Sciatic nerve (tissue), 2 donors: ENCODE results near the gene ADAMTS7. TPM values are rescaled to one million over a fixed set of nuclear protein-coding genes. Genes with fewer than 3 reads are reported as not detected.
"Not testable (repeated sequence)": the region's sequence is repeated elsewhere in the genome, so short reads cannot be mapped to it uniquely, and the experiment has no call there.

Experiments
- ATAC-seq: fragments of 200-7000 bp; cut with Tn5 transposase; one replicate; pipeline ENCODE4 v1.9.1; 2020; ENCODE audit warnings: mild to moderate bottlenecking, moderate library complexity
- DNase-seq: peaks from one replicate; pipeline ENCODE4 v3.0.0-alpha.2; 2020; ENCODE audit warnings: low spot score
- intact Hi-C: fragments of 100-400 bp; cut with DNase I; formaldehyde crosslinking; loops from one replicate; pipeline ENCODE4 v1.14.2; 2022
- total RNA-seq: library from RNA; stranded (reverse); fragmentation: NEBNext Ultra II Directional; extraction: Animal tissue kit (Norgen Biotek cat#: 25700); gene quantifications from one replicate; pipeline ENCODE4 v1.2.1, GENCODE V29; 2021
- donor health status: DM: no; HTN: no; CAD: no.
- donor health status: DM: no; HTN: no; CAD: no.

Gene ADAMTS7
- total RNA-seq, 1 donor from 2014 or later, result 16.6 TPM

- no peak for DNase-seq
- intact Hi-C loops, result no loop called here
- ATAC-seq, result no peak
Measured at GRCh38 chr15:78837131-78837530, 25.9 kb upstream of the ADAMTS7 start.

DNA sequence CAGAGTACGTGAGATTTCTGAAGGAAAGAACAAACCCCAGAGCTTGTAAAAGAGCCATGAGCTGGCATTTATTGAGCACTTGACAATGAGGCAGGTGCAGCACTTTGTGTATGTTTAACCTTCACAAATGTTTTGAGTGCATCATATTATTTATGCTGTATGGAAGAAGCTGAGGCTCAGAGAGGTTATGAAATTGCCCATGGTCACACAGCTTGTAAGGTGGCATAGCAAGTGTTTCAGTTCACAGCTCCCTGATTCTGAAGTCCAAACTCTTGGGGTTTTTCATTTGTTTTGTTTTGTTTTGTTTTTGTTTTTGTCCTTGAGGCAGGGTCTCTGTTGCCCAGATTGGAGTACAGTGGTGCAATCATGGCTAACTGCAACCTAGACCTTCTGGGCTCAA lies 25.1 kb upstream of the ADAMTS7 start:
- intact Hi-C loops, result no loop called here
- DNase-seq (no peak), ATAC-seq (no peak)

DNA sequence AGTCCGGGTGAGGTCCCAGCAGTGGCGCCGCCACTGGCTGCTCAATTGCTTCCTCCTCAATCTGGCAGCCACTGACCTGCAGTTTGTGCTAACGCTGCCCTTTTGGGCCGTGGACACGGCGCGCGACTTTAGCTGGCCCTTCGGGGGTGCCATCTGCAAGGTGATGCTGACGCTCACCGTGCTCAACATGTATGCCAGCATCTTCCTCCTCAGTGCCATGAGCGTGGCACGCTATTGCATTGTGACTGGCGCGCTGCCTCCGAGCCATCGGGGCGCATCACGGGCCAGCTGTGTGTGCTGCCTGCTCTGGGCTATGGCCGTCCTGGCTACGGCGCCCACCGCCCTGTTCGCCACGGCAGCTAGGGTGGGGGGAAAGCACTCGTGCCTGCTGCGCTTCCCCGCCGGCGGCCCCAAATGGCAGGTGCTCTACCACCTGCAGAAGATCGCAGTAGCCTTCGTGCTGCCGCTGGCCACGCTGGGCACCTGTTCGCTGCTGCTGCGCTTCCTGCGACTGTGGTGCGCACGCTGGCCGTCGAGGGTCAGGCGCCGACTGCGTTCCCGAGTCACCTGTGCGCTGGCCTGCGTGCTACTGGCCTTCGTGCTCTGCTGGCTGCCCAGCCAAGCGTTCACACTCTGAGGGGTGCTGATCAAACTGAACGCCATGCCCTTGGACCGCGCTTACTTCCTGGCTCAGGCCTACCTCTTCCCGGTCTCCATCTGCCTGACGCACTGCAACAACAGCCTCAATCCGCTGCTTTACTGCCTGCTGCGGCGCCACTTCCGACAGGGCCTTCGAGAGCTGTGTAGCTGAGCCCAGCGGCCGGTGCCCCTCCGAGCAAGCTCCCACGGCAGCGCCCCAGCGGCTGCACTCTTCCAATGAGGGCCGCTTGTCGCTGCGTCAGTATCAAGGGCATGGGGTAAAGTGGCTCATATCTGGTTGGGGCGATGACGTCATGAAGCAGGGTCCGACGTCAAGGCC lies 20.3 kb upstream of the ADAMTS7 start:
- intact Hi-C loops, result no loop called here
- ATAC-seq (no peak), DNase-seq (no peak)

DNA sequence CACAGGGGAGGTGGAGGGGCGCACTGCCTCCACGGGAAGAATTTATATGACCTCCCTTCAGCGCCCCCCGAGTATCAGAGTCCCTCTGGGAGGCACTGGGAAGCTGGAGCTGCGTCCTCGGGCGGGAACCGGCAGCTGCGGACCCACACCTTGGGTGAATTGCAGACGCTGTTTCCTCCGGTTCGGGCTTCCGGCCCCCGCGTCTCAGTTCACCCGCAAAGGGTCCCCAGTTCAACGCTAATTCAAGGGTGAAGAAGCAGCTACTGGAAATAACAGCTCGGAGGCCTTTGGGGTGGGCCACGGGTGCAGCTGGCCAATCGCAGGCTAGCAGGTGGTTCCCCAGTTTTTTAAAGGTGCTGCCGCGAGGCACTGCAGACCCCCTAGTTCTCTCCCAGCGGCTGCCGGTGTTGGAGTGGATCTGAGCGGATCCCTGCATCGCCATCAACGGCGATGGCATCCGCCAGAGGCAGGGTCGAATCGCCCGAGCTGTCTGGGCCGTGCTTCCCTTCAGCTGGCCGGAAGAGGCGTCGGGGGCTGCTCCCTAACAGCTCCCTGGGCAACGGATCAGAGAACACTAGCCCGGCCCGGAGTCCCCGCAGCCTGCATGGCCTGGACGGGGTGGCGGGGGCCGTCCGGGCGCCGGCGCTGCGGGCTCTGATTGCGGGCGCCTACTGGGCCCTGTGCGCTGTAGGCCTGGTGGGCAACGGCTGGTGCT lies 19.4 kb upstream of the ADAMTS7 start:
- intact Hi-C loops, result no loop called here
- no peak for DNase-seq
- ATAC-seq, result no peak

GRCh38 chr15:78828920-78829319 lies 17.7 kb upstream of the ADAMTS7 start:
- intact Hi-C loops, result no loop called here
- DNase-seq (no peak), ATAC-seq (no peak)

GRCh38 chr15:78822514-78822913 lies 11.2 kb upstream of the ADAMTS7 start:
- DNase-seq (no peak), ATAC-seq (no peak)
- intact Hi-C loops, result no loop called here

DNA sequence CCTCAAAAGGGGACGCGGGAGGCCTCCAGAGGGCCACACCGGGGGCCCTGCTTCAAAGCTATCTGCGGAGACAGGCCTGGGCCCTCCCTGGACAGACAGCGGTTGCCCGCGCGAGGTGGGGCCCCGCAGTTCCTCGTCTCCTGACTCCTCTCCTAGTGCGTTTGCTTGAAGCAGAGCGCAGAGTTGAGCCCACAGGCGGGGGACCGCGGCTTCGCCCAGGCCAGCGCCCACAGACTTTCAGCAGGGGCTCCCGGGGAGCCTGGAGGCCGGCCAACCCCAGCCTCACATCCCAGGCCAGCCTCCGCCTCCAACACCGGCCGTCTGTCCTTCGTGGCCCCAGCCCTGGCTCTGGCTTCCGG lies 540 bp upstream of the ADAMTS7 start:
- DNase-seq, result no peak
- ATAC-seq, result peak; percentile 34
- intact Hi-C loops, result no loop called here

- DNase-seq (peak; percentile 80), ATAC-seq (peak; percentile 4)
- intact Hi-C loops, result no loop called here
Measured at GRCh38 chr15:78810362-78811123, 721 bp downstream of the ADAMTS7 start.

- ATAC-seq (peak; percentile 2), DNase-seq (no peak)
Measured at GRCh38 chr15:78810003-78810361, 1.3 kb downstream of the ADAMTS7 start.

DNA sequence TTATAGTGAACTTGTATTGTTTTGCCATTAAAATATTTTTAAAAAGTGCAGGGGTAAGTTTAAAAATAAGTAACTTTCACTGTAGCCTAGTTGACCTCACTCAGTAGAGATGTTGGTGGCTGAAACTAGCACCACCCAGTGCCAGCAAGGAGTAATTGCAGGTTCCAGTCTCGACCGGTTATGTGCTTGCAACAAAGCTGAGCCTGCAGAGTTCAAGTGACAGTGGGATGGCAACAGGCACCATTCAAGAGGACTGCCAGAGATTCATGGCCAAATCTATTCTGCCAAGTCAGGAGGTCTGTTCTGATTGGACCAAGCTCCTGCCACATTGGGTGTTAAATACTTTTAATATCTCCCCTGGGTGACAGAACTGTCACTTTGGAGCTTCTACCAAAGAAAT lies 2.7 kb downstream of the ADAMTS7 start:
- DNase-seq, result no peak
- ATAC-seq, result no peak
- intact Hi-C loops, result no loop called here

More at GRCh38 chr15:78810003-78810361, 1.3 kb downstream of the ADAMTS7 start:
- intact Hi-C loops, result no loop called here

DNA sequence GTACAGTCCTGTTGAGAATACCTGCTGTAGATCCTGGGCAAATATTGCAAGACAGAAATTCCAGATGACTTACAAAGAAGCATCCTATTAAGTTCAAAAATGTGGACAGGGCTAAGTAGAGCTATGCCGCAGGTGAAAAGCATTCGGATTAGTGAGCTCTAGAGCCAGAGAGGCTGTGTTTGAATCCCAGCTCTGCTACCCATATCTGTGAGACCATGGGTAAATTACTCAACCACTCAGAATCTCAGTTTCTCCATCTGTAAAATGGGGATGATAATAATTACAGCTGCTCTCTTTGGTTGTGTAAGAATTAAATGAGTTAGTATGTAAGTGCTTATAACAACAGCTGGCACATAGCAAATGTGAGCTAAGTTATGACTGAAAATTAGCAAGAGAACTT lies 3.9 kb downstream of the ADAMTS7 start:
- intact Hi-C loops, result no loop called here
- ATAC-seq, result no peak
- no peak for DNase-seq

- DNase-seq, result no peak
- intact Hi-C loops, result no loop called here
- no peak for ATAC-seq
Measured at GRCh38 chr15:78804391-78804792, 6.9 kb downstream of the ADAMTS7 start.

- DNase-seq, result no peak
- intact Hi-C loops, result no loop called here
- ATAC-seq, result no peak
Measured at GRCh38 chr15:78800806-78801205, 10.5 kb downstream of the ADAMTS7 start.

DNA sequence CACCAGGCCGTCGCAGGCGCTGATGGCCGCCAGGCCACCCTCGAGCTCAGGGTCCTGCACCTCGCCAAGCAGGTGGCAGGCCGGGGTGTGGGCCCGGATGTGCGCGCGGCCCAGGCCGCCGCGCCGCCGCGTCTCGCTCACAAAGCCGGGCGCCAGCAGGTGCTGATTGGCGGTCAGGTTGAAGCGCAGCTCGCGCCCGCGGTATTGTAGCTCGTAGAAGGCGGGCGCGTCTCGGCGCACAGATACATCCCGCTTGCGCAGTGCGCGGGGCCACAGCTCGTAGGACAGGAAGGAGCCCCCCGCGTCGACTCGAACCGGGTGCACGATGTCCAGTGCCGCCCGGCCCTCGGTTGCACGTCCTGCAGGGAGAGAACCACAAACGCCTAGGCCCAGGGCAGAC lies 11.1 kb downstream of the ADAMTS7 start:
- DNase-seq (no peak), ATAC-seq (no peak)
- intact Hi-C loops, result no loop called here

- intact Hi-C loops, DNase-seq, ATAC-seq: not testable (repeated sequence)
Measured at GRCh38 chr15:78799102-78799501, 12.2 kb downstream of the ADAMTS7 start.

DNA sequence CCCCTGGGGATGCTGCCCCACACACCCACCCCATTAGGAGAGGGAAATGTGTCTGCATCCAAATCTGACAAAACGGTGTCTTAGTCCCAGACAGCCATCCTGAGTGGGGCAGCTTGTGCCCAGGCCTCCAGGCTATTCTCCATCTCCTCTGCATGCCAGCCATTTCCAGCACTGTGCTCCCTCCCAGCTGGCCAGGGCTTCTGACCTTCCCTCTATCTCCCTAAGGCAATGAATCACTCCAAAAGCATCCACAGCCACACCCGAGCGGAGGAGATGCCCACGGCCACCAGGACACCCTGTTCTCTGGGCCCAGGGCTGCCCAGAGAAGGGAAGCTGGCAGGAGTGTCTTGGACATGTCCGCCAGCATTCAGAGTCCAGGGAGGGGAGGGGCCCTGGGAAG lies 12.9 kb downstream of the ADAMTS7 start:
- ATAC-seq, result peak; percentile 83
- DNase-seq, intact Hi-C loops: not testable (repeated sequence)

DNA sequence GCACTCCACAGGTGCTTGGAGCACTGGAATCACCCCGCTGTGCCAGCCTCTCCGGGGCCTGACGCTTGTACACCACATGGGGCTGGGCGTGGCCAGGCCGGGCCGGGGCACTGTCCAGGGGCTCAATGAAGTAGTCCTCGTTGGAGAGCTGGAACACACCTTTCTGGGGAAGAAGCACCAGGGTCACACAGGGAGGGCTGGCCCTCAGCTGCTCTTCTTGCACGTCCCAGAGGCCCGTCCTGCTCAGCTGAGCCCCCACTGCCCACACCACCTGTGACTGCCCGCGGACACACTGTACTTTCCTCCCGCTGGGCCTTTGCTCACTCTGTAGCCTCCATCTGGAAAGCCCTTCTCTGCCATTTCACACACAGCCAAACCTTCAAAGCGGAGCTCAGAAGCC lies 13.3 kb downstream of the ADAMTS7 start:
- ATAC-seq (peak; percentile 25), DNase-seq (no peak)
- intact Hi-C loops, result no loop called here

DNA sequence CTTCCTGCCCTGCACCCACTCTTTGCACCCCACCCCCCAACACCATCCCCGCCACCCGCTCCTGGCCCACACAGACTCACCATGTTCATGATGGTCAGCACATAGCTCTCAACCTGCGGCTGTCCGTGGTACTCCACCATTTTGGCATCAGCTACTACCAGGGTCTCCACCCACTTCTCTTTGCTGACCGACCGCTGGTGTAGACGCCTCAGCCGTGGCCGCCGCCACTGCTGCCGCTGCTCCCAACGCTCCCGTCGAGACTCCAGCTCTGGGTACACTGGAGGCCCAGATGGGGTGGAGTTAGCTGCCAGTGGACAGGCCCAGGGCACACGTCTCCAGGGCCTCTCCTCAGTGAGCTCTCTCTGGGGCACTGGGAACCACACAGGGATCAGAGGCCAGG lies 14.8 kb downstream of the ADAMTS7 start:
- ATAC-seq, result no peak
- no peak for DNase-seq
- intact Hi-C loops, result no loop called here

GRCh38 chr15:78795043-78795442 lies 16.2 kb downstream of the ADAMTS7 start:
- no peak for DNase-seq
- intact Hi-C loops, result no loop called here
- no peak for ATAC-seq

DNA sequence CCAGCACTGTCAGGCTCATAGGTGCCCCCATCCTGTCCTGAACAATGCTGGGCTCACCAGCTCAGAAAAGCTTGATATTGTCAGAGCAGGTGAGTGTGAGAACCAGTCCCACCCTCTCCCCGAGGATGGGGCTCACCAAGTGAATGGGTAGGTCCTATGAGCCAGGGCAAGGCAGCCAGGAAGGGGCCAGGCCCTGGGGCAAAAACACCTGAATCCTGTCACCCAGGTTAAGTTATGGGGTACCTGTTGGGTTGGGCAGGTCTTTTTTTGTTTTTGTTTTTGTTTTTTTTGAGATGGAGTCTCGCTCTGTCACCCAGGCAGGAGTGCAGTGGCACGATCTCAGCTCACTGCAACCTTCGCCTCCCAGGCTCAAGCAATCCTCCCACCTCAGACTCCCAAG lies 16.8 kb downstream of the ADAMTS7 start:
- DNase-seq, intact Hi-C loops, ATAC-seq: not testable (repeated sequence)
